ENCODE results near the gene ARHGEF6. TPM values are rescaled to one million over a fixed set of nuclear protein-coding genes. Genes with fewer than 3 reads are reported as not detected.
"Not testable (repeated sequence)": the region's sequence is repeated elsewhere in the genome, so short reads cannot be mapped to it uniquely, and the experiment has no call there.

ARHGEF6 gene
- total and polyA plus RNA-seq, 4 experiments from 2014 or later = 77.7 to 86.1 (median 82.4) TPM

DNA sequence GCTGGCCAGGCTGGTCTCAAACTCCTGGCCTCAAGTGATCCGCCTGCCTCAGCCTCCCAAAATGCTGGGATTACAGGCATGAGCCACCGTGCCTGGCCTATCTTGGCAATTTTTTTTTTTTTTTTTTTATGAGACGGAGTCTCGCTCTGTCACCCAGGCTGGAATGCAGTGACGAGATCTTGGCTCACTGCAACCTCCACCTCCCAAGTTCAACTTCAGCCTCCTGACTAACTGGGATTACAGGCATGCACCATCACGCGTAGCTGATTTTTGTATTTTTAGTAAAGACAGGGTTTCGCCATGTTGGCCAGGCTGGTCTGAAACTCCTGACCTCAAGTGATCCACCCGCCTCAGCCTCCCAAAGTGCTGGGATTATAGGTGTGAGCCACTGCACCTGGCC, 39.0 kb upstream of the ARHGEF6 start:
- CTCF ChIA-PET (ENCODE audit: partially characterized antibody); POLR2A ChIA-PET (ENCODE audit: partially characterized antibody); H3K4me1 Mint-ChIP-seq; H3K4me3 ChIP-seq (ENCODE audit: low read length in 2 of 2); H3K4me3 Mint-ChIP-seq; H3K27me3 ChIP-seq (ENCODE audit: insufficient read depth, low read length); H3K36me3 ChIP-seq (ENCODE audit: insufficient read depth, low read length); DNase-seq; H3K9me3 ChIP-seq (ENCODE audit: control insufficient read depth in 1 of 2, low read length in 2 of 2); H3K36me3 Mint-ChIP-seq; H3K9me3 Mint-ChIP-seq; H3K27ac ChIP-seq (ENCODE audit: low read depth, low read length); H3K27me3 Mint-ChIP-seq; H3K27ac Mint-ChIP-seq; H3K4me1 ChIP-seq (ENCODE audit: insufficient read depth, low read length); intact Hi-C loops (cut with micrococcal nuclease): not testable (repeated sequence)

DNA sequence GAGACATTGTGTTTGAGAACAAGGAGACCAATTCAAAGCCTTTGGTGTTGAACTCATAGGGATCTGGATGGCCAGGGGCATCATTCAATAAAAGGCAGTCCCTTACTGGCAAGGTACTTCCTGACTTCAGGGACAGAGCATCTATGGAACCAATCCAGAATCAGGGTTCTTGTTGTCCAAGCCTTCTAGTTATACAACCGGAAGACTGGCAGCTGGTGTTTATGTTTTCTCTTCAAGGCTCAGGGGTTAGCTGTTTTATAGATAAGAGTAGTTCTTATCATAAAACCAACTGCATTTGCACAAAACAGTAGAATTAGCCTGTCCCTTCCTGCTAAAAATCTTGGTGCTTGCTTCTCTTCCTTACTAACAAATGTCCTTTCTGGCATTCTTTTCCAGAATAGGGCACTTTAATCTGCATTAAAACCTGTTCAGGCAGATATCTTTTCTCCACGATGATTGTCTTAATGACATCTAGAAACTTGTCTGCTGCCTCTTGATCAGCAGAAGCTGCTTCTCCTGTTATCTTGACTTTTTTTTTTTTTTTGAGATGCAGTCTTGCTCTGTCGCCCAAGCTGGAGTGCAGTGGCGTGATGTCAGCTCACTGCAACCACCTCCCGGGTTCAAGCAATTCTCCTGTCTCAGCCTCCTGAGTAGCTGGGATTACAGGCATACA, 38.4 kb upstream of the ARHGEF6 start:
- POLR2A ChIA-PET (ENCODE audit: partially characterized antibody) = no interaction called here
- no peaks in the 10 kb centered on the region for H3K9me3 Mint-ChIP-seq
- intact Hi-C loops (cut with micrococcal nuclease) = no loop called here

DNA sequence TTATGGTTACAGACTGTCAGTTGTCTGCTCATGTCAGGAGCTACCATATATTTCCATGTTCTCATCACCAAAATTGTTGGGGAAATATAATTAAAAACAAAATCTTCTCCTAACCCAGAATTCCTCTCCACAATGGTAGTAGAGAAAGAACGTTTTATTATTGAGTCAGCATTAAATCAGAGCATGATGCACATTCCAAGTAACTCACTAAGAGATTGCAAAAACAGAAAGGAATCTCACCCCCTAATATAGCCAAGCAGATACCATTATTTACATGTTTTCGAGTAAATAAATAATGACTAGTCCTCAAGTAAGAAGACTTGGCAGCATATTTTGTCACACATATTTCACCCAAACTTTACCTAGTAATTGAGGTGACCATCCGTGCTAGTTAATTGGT, 36.2 kb upstream of the ARHGEF6 start:
- ChIA-PET POLR2A (ENCODE audit: partially characterized antibody) (no interaction called here), CTCF (ENCODE audit: partially characterized antibody) (no interaction called here)
- H3K9me3 Mint-ChIP-seq = no peaks in the 10 kb centered on the region

More for the DNA sequence above, 38.4 kb upstream of the ARHGEF6 start:
- H3K27ac ChIP-seq (ENCODE audit: low read depth, low read length) = no peak overlapping the region
- H3K36me3 ChIP-seq (ENCODE audit: insufficient read depth, low read length) = no peaks in the 10 kb centered on the region
- no peaks in the 10 kb centered on the region for H3K27me3 ChIP-seq (ENCODE audit: insufficient read depth, low read length)
- no peaks in the 10 kb centered on the region for H3K4me1 ChIP-seq (ENCODE audit: insufficient read depth, low read length)
- no peak for DNase-seq
- Mint-ChIP-seq H3K4me3 (no peak overlapping the region), H3K27ac (peak overlapping the region in 2 of 7 donors; percentile 18 to 48), H3K36me3 (peaks cover 0 to 4% of the 10 kb centered on the region in 2 donors), H3K4me1 (peaks cover 0 to 4% (median 0%) of the 10 kb centered on the region in 4 donors), H3K27me3 (no peaks in the 10 kb centered on the region)
- H3K4me3 ChIP-seq (ENCODE audit: low read length in 2 of 2) = no peak overlapping the region
- CTCF ChIA-PET (ENCODE audit: partially characterized antibody) = no interaction called here
- H3K9me3 ChIP-seq (ENCODE audit: control insufficient read depth in 1 of 2, low read length in 2 of 2) = no peaks in the 10 kb centered on the region

DNA sequence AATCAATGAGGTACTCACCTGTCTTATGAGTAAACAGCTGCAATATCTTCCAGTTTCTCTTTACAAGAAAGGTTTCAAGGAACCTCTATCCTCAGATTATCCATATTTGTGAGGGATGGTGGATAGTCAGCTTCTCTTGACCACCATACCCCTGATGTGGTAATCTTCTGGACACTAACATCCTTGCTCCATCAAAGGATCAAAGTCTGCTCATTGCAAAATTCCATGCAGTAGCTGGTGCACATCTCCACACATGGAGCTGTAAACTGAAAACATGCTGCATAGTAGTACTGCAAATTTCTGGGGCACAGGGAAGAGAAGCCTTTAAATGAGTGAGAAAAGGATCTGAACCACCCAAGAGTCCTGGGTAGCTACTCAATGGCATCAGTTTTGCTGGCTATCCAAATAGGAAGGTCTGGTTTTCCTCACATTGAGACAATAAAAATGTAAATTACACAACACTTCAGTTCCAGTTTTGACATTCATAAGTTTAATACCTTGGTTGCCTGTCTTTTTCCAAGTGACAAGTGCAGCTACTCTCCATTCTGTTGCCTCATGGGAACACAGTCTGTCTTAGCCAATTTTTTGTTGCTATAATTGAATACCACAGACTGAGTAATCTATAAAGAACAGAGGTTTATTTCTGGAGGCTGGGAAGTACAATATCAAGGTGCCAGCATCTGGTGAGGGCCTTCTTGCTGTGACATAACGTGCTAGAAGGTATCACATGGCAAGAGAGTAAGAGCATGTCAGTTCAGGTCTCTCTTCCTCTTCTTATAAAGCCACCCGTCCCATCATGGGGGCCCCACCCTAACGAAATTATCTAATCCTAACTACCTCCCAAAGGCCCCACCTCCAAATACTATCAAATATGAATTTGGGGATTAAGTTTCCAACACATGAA, 34.4 kb upstream of the ARHGEF6 start:
- Mint-ChIP-seq H3K4me1 (peaks cover 5 to 10% (median 7%) of the 10 kb centered on the region in 4 donors), H3K9me3 (no peaks in the 10 kb centered on the region), H3K36me3 (peaks cover 0 to 4% of the 10 kb centered on the region in 2 donors), H3K4me3 (no peak overlapping the region), H3K27me3 (no peaks in the 10 kb centered on the region), H3K27ac (no peak overlapping the region)
- Histone ChIP-seq H3K9me3 (ENCODE audit: control insufficient read depth in 1 of 2, low read length in 2 of 2) (no peaks in the 10 kb centered on the region), H3K4me3 (ENCODE audit: low read length in 2 of 2) (no peak overlapping the region), H3K4me1 (ENCODE audit: insufficient read depth, low read length) (peaks cover 8% of the 10 kb centered on the region), H3K27ac (ENCODE audit: low read depth, low read length) (no peak overlapping the region), H3K36me3 (ENCODE audit: insufficient read depth, low read length) (no peaks in the 10 kb centered on the region), H3K27me3 (ENCODE audit: insufficient read depth, low read length) (no peaks in the 10 kb centered on the region)
- POLR2A ChIA-PET (ENCODE audit: partially characterized antibody) = no interaction called here
- no peak for DNase-seq
- CTCF ChIA-PET (ENCODE audit: partially characterized antibody) = no interaction called here
- intact Hi-C loops (cut with micrococcal nuclease) = loop anchor here (5.0 kb wide), 1 partner anchor 48 kb away; no protein-coding TSS in a partner anchor

More for the DNA sequence above, 36.2 kb upstream of the ARHGEF6 start:
- H3K4me3 ChIP-seq (ENCODE audit: low read length in 2 of 2) = no peak overlapping the region
- no peak overlapping the region for H3K27ac ChIP-seq (ENCODE audit: low read depth, low read length)
- intact Hi-C loops (cut with micrococcal nuclease) = no loop called here
- Mint-ChIP-seq H3K4me3 (no peak overlapping the region), H3K36me3 (peaks cover 0 to 4% of the 10 kb centered on the region in 2 donors), H3K4me1 (peaks cover 0 to 4% (median 0%) of the 10 kb centered on the region in 4 donors), H3K27ac (no peak overlapping the region), H3K27me3 (no peaks in the 10 kb centered on the region)
- H3K36me3 ChIP-seq (ENCODE audit: insufficient read depth, low read length) = no peaks in the 10 kb centered on the region
- H3K9me3 ChIP-seq (ENCODE audit: control insufficient read depth in 1 of 2, low read length in 2 of 2) = no peaks in the 10 kb centered on the region
- H3K27me3 ChIP-seq (ENCODE audit: insufficient read depth, low read length) = no peaks in the 10 kb centered on the region
- no peaks in the 10 kb centered on the region for H3K4me1 ChIP-seq (ENCODE audit: insufficient read depth, low read length)
- DNase-seq = no peak

DNA sequence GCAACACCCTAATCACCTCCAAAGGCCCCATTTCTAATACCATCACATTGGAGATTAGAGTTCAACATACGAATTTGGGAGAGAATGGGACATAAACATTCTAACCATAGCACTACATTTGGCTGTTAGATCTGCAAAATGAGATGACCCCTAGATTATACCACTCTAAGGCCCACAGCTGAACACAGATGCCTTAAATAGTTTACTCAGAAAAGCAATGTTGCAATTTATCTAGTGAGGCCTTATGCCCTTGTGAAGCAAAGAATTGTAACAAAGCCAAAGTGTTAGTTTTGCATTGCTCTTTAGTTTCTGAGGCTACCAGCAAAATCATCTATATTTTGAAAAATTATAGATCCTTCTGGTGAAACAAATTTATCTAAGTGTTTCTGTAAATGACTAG, 31.6 kb upstream of the ARHGEF6 start:
- intact Hi-C loops (cut with micrococcal nuclease) = loop anchor here (5.0 kb wide), 1 partner anchor 45 kb away; no protein-coding TSS in a partner anchor
- Histone ChIP-seq H3K27me3 (ENCODE audit: insufficient read depth, low read length) (no peaks in the 10 kb centered on the region), H3K4me1 (ENCODE audit: insufficient read depth, low read length) (peaks cover 8% of the 10 kb centered on the region), H3K9me3 (ENCODE audit: control insufficient read depth in 1 of 2, low read length in 2 of 2) (no peaks in the 10 kb centered on the region), H3K4me3 (ENCODE audit: low read length in 2 of 2) (no peak overlapping the region), H3K27ac (ENCODE audit: low read depth, low read length) (no peak overlapping the region), H3K36me3 (ENCODE audit: insufficient read depth, low read length) (no peaks in the 10 kb centered on the region)
- no peaks in the 10 kb centered on the region for H3K9me3 Mint-ChIP-seq
- CTCF ChIA-PET (ENCODE audit: partially characterized antibody) = interaction anchor here (0.7 kb wide), 1 partner anchor 110 kb away, joined by 4 read pairs; no protein-coding TSS in a partner anchor
- DNase-seq = no peak
- H3K36me3 Mint-ChIP-seq = no peaks in the 10 kb centered on the region
- H3K4me3 Mint-ChIP-seq = no peak overlapping the region
- POLR2A ChIA-PET (ENCODE audit: partially characterized antibody) = no interaction called here
- H3K27ac Mint-ChIP-seq = no peak overlapping the region
- peaks cover 6 to 10% (median 7%) of the 10 kb centered on the region in 4 donors for H3K4me1 Mint-ChIP-seq
- no peaks in the 10 kb centered on the region for H3K27me3 Mint-ChIP-seq

DNA sequence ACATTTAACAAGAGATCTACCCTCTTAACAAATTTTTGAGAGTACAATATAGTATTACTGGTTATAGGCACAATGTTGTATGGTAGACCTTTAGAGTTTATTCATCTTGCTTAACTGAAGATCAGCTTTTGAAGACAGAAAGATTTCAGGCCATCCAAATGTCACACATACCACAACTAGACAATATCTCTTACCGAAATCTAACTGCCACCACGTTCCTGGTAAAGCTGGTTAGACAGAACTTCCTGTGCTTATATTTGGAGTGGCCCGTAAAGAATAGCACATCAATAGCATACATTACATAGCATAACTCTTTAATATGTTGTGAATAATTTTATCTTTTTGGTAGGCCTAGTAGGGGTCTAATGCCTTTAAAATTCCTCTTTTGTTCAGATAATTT, 29.8 kb upstream of the ARHGEF6 start:
- Mint-ChIP-seq H3K4me1 (peaks cover 6 to 10% (median 7%) of the 10 kb centered on the region in 4 donors), H3K27me3 (no peaks in the 10 kb centered on the region), H3K27ac (peak overlapping the region in 1 of 7 donors; percentile 19), H3K9me3 (no peaks in the 10 kb centered on the region), H3K4me3 (peak overlapping the region in 2 of 8 donors; percentile 6 to 33), H3K36me3 (no peaks in the 10 kb centered on the region)
- Histone ChIP-seq H3K27me3 (ENCODE audit: insufficient read depth, low read length) (no peaks in the 10 kb centered on the region), H3K36me3 (ENCODE audit: insufficient read depth, low read length) (no peaks in the 10 kb centered on the region), H3K9me3 (ENCODE audit: control insufficient read depth in 1 of 2, low read length in 2 of 2) (no peaks in the 10 kb centered on the region), H3K4me1 (ENCODE audit: insufficient read depth, low read length) (peaks cover 8% of the 10 kb centered on the region), H3K4me3 (ENCODE audit: low read length in 2 of 2) (no peak overlapping the region), H3K27ac (ENCODE audit: low read depth, low read length) (no peak overlapping the region)
- peak in 2 of 5 donors; percentile 3 to 11 for DNase-seq
- ChIA-PET POLR2A (ENCODE audit: partially characterized antibody) (interaction anchor here (1.2 kb wide), 1 partner anchor 70 kb away, joined by 4 read pairs; the partner anchor contains the start of gene RBMX), CTCF (ENCODE audit: partially characterized antibody) (interaction anchor here (0.6 kb wide), 2 partner anchors 33 to 1271 kb away, joined by 3 read pairs; no protein-coding TSS in a partner anchor)
- intact Hi-C loops (cut with micrococcal nuclease) = loop anchor here (5.0 kb wide), 1 partner anchor 43 kb away; no protein-coding TSS in a partner anchor

DNA sequence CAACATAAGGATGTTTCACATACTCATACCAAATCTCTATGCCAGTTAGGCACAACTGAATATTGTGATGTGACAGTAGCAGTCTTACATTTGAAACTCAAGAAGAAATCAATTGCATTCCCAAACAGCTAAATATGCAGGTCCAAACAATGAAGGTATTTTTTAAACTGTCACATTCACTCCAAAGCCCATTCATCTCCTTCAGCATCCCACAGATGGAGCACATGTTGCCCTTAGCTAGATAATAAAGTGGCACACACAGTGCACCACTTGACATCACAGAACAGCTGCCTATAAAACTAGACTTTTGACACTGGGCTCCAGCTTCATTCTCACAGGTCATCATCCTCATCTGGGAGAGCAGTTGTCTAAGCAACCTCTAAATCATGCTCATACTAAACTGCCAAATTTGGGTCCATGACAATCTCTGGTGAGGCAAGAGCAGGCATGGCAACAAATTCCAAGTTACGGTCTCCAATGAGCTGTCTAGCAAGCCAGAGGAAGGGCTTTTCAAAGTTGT, 26.2 kb upstream of the ARHGEF6 start:
- POLR2A ChIA-PET (ENCODE audit: partially characterized antibody) = interaction anchor here (0.7 kb wide), 1 partner anchor 40 kb away, joined by 3 read pairs; no protein-coding TSS in a partner anchor
- Histone ChIP-seq H3K27ac (ENCODE audit: low read depth, low read length) (no peak overlapping the region), H3K36me3 (ENCODE audit: insufficient read depth, low read length) (no peaks in the 10 kb centered on the region), H3K9me3 (ENCODE audit: control insufficient read depth in 1 of 2, low read length in 2 of 2) (no peaks in the 10 kb centered on the region), H3K4me3 (ENCODE audit: low read length in 2 of 2) (no peak overlapping the region), H3K4me1 (ENCODE audit: insufficient read depth, low read length) (peaks cover 8% of the 10 kb centered on the region), H3K27me3 (ENCODE audit: insufficient read depth, low read length) (no peaks in the 10 kb centered on the region)
- Mint-ChIP-seq H3K4me1 (peaks cover 6 to 8% (median 6%) of the 10 kb centered on the region in 4 donors), H3K27me3 (no peaks in the 10 kb centered on the region), H3K36me3 (no peaks in the 10 kb centered on the region), H3K27ac (no peak overlapping the region), H3K4me3 (no peak overlapping the region), H3K9me3 (no peaks in the 10 kb centered on the region)
- intact Hi-C loops (cut with micrococcal nuclease) = no loop called here
- CTCF ChIA-PET (ENCODE audit: partially characterized antibody) = no interaction called here
- no peak for DNase-seq
